ENCODE data around the gene ADAP1. TPM values are rescaled to one million over a fixed set of nuclear protein-coding genes. Genes with fewer than 3 reads are reported as not detected.

ADAP1 gene
- total and polyA plus RNA-seq, 2 of the 13 experiments (the other 11 are each of a cell fraction or from before 2014, with no cell fraction given) = 10.5 to 24.6 TPM

GRCh38 chr7:893686-894085 is 60.8 kb downstream of the ADAP1 start:
- Histone ChIP-seq H3K27me3 (ENCODE audit: control insufficient read depth in 1 of 2, insufficient read depth in 2 of 2, low read length in 2 of 2) (no peaks in the 10 kb centered on the region), H3K9me3 (ENCODE audit: low read length) (no peaks in the 10 kb centered on the region), H3K4me2 (ENCODE audit: low read depth, low read length) (no peak overlapping the region), H3K27ac (ENCODE audit: extremely low read length, insufficient read depth, low read length) (no peak overlapping the region), H3K4me3 (replicated peaks in 1 of 3; ENCODE audit: insufficient read depth in 1 of 3, low read depth in 2 of 3, low read length in 3 of 3) (no peak overlapping the region), H3K36me3 (replicated peaks in 1 of 2; ENCODE audit: control insufficient read depth in 1 of 2, insufficient read depth in 2 of 2, low read length in 2 of 2) (peaks cover 34 to 70% of the 10 kb centered on the region in 2 experiments), H4K20me1 (ENCODE audit: insufficient read depth, low read length) (no peaks in the 10 kb centered on the region), H3K9ac (ENCODE audit: insufficient read depth, low read depth, low read length) (no peak overlapping the region), H3K4me1 (ENCODE audit: insufficient read depth, low read length) (no peaks in the 10 kb centered on the region), H3K79me2 (ENCODE audit: insufficient read depth, low read length) (peaks cover 3% of the 10 kb centered on the region), H2AFZ (ENCODE audit: low read length) (no peak overlapping the region)
- TF ChIP-seq MIXL1 (CRISPR knock-in tag; IDR thresholded peaks at IDR 0.05) = no peak
- in situ Hi-C loops (cut with HindIII; ENCODE audit: extremely low pct_ligation_motif_present, low pct_unique_long_range_greater_than_20kb) = no loop called here
- FAIRE-seq = no peak
- POLR2A ChIA-PET = no interaction called here
- intact Hi-C loops (cut with micrococcal nuclease; ENCODE audit: unreplicated experiment) = no loop called here
- CTCF ChIA-PET (ENCODE audit: low intra/inter-chr PET ratio, low total read pairs) = no interaction called here
- no peak for DNase-seq (ENCODE audit: low spot score)
- ATAC-seq = no peak
- BruUV-seq (replicated peaks) = no TSS peak
- WGBS (ENCODE audit: low lambda C conversion rate) = 92% methylated on average over 17 of the region's 19 CpGs

- no peak for FAIRE-seq
- Histone ChIP-seq H3K79me2 (ENCODE audit: insufficient read depth, low read length) (peaks cover 9% of the 10 kb centered on the region), H3K36me3 (replicated peaks in 1 of 2; ENCODE audit: control insufficient read depth in 1 of 2, insufficient read depth in 2 of 2, low read length in 2 of 2) (peaks cover 38 to 78% of the 10 kb centered on the region in 2 experiments), H3K27me3 (ENCODE audit: control insufficient read depth in 1 of 2, insufficient read depth in 2 of 2, low read length in 2 of 2) (no peaks in the 10 kb centered on the region), H3K4me1 (ENCODE audit: insufficient read depth, low read length) (no peaks in the 10 kb centered on the region), H3K4me3 (replicated peaks in 1 of 3; ENCODE audit: insufficient read depth in 1 of 3, low read depth in 2 of 3, low read length in 3 of 3) (no peak overlapping the region), H4K20me1 (ENCODE audit: insufficient read depth, low read length) (no peaks in the 10 kb centered on the region), H3K9me3 (ENCODE audit: low read length) (no peaks in the 10 kb centered on the region), H3K27ac (ENCODE audit: extremely low read length, insufficient read depth, low read length) (no peak overlapping the region), H2AFZ (ENCODE audit: low read length) (no peak overlapping the region), H3K9ac (ENCODE audit: insufficient read depth, low read depth, low read length) (no peak overlapping the region), H3K4me2 (ENCODE audit: low read depth, low read length) (no peak overlapping the region)
- ATAC-seq = no peak
- POLR2A ChIA-PET = interaction anchor here (1.2 kb wide), 1 partner anchor 9 kb away, joined by 5 read pairs; no protein-coding TSS in a partner anchor
- TF ChIP-seq HNF1B (CRISPR knock-in tag; IDR thresholded peaks at IDR 0.05) (no peak), HNRNPLL (IDR thresholded peaks at IDR 0.05; ENCODE audit: low read depth, low read length, poor library complexity, severe bottlenecking) (peak; percentile 66), AGO2 (optimal IDR thresholded peaks at IDR 0.05; ENCODE audit: low read depth, low read length) (peak; percentile 71), POLR2AphosphoS5 (IDR thresholded peaks at IDR 0.05; ENCODE audit: low read depth, low read length) (0 out of 2 replicates have a peak, but pooled peaks have one; percentile 17), HNRNPL (IDR thresholded peaks at IDR 0.05; ENCODE audit: low read depth, low read length) (0 out of 2 replicates have a peak, but pooled peaks have one; percentile 31), ZEB1 (IDR thresholded peaks at IDR 0.05; ENCODE audit: insufficient replicate concordance, low read depth) (peak; percentile 35), FOXA1 (IDR thresholded peaks at IDR 0.05) (no peak), FOXA1 (CRISPR knock-in tag; IDR thresholded peaks at IDR 0.05) (no peak), POLR2A (IDR thresholded peaks at IDR 0.05; ENCODE audit: insufficient read depth in 1 of 2, low read depth in 2 of 2, low read length in 2 of 2) (peak in 1 of 2 experiments; percentile 6; a peak in 1 of 4 replicates), SNRNP70 (IDR thresholded peaks at IDR 0.05; ENCODE audit: low read depth, low read length) (0 out of 2 replicates have a peak, but pooled peaks have one; percentile 74), PCBP1 (IDR thresholded peaks at IDR 0.05; ENCODE audit: borderline replicate concordance, low read depth, low read length) (0 out of 2 replicates have a peak, but pooled peaks have one; percentile 2)
- WGBS (ENCODE audit: low lambda C conversion rate) = 98% methylated on average over 48 of the region's 48 CpGs
- no TSS peak for BruUV-seq (replicated peaks)
- intact Hi-C loops (cut with micrococcal nuclease; ENCODE audit: unreplicated experiment) = no loop called here
- in situ Hi-C loops (cut with HindIII; ENCODE audit: extremely low pct_ligation_motif_present, low pct_unique_long_range_greater_than_20kb) = no loop called here
- CTCF ChIA-PET (ENCODE audit: low intra/inter-chr PET ratio, low total read pairs) = no interaction called here
- DNase-seq (ENCODE audit: low spot score) = no peak
Observed at GRCh38 chr7:892648-893593, 61.6 kb downstream of the ADAP1 start.
